Lower leg skin (tissue), 4 donors: ENCODE measurements around the gene TRIM50. TPM values are rescaled to one million over a fixed set of nuclear protein-coding genes. Genes with fewer than 3 reads are reported as not detected.

Experiments
- DNase-seq, 2 donors: peaks; one replicate each; pipeline ENCODE4 v3.0.0-alpha.2; 2019; ENCODE audit warnings: low spot score in 2 of 2
- H3K4me3 ChIP-seq: fragments of 200-600 bp; sonication (generic); 2 replicates; pipeline ENCODE4 v1.5.1; 2017; ENCODE audit warnings: mild to moderate bottlenecking, low read depth; ENCODE audit not compliant: poor library complexity, severe bottlenecking
- CTCF ChIP-seq, 3 donors: fragments of 450-650 bp; IDR thresholded peaks; one replicate each; pipeline ENCODE4 v1.5.1; 2016; ENCODE audit warnings: antibody characterized with exemption in 3 of 3, mild to moderate bottlenecking in 3 of 3, moderate library complexity in 2 of 3
- POLR2A ChIP-seq, 2 donors: fragments of 450-650 bp; IDR thresholded peaks; one replicate each; pipeline ENCODE4 v1.6.1; 2016 to 2017; ENCODE audit warnings: antibody characterized with exemption in 2 of 2, mild to moderate bottlenecking in 1 of 2, moderate library complexity in 1 of 2
- WGBS, 2 donors: methylation state at CpG; one replicate each; pipeline ENCODE4 v1.1.5; 2018; 5-methylcytosine and 5-hydroxymethylcytosine counted together
- intact Hi-C: fragments of 100-400 bp; cut with DNase I; formaldehyde crosslinking; loops from one replicate; pipeline ENCODE4 v1.15.0; 2023; ENCODE audit warnings: low total_unique reads
- total RNA-seq, 4 donors: library from RNA; depleted of rRNA; stranded (reverse); fragments of >200 nt; gene quantifications; one replicate each; pipeline ENCODE4 v1.1.0, GENCODE V29; 2016

TRIM50 gene
- total RNA-seq, 4 donors from 2014 or later, result 0.39 TPM; not detected in 3

- no peak for DNase-seq
- 57 to 62% methylated on average over 6 of the region's 6 CpGs for WGBS, 2 donors
- intact Hi-C loops, result no loop called here
- no peak overlapping the region for H3K4me3 ChIP-seq
- TF ChIP-seq CTCF (IDR thresholded peaks at IDR 0.05) (no peak), POLR2A (IDR thresholded peaks at IDR 0.05) (no peak)
These were observed 23.7 kb upstream of the TRIM50 start for GRCh38 chr7:73351447-73352167.

- H3K4me3 ChIP-seq, result no peak overlapping the region
- DNase-seq, result no peak
- 64 to 67% methylated on average over 12 of the region's 12 CpGs for WGBS, 2 donors
- intact Hi-C loops, result no loop called here
- TF ChIP-seq CTCF (IDR thresholded peaks at IDR 0.05) (no peak), POLR2A (IDR thresholded peaks at IDR 0.05) (no peak)
These were observed 22.6 kb upstream of the TRIM50 start for GRCh38 chr7:73350306-73351068.

- intact Hi-C loops, result no loop called here
- TF ChIP-seq POLR2A (IDR thresholded peaks at IDR 0.05) (no peak), CTCF (IDR thresholded peaks at IDR 0.05) (no peak)
- no peak overlapping the region for H3K4me3 ChIP-seq
- 82 to 83% methylated on average over 6 of the region's 6 CpGs for WGBS, 2 donors
- no peak for DNase-seq
These were observed 21.9 kb upstream of the TRIM50 start for GRCh38 chr7:73349763-73350162.

GRCh38 chr7:73345951-73346350, 18.1 kb upstream of the TRIM50 start:
- intact Hi-C loops, result no loop called here
- no peak for DNase-seq
- no peak overlapping the region for H3K4me3 ChIP-seq
- TF ChIP-seq POLR2A (IDR thresholded peaks at IDR 0.05) (no peak), CTCF (IDR thresholded peaks at IDR 0.05) (no peak)
- 37 to 39% methylated on average over 6 to 8 of the region's 8 CpGs for WGBS, 2 donors

- WGBS, 2 donors, result 53 to 66% methylated on average over 4 of the region's 4 CpGs
- intact Hi-C loops, result no loop called here
- TF ChIP-seq POLR2A (IDR thresholded peaks at IDR 0.05) (no peak), CTCF (IDR thresholded peaks at IDR 0.05) (no peak)
- H3K4me3 ChIP-seq, result no peak overlapping the region
- DNase-seq, result no peak
These were observed 17.7 kb upstream of the TRIM50 start for GRCh38 chr7:73345538-73345937.
